GM19238 (cell line): ENCODE data around the gene KLHL8.
"Not testable (repeated sequence)": the region's sequence is repeated elsewhere in the genome, so short reads cannot be mapped to it uniquely, and the experiment has no call there.

ENCODE experiments used
- DNase-seq: peaks from one replicate; pipeline ENCODE4 v3.0.0; 2011; ENCODE audit warnings: low spot score; ENCODE audit not compliant: insufficient read length

The KLHL8 gene

GRCh38 chr4:87228262-87228860 is 7.9 kb upstream of the KLHL8 start:
- no peak for DNase-seq

DNA sequence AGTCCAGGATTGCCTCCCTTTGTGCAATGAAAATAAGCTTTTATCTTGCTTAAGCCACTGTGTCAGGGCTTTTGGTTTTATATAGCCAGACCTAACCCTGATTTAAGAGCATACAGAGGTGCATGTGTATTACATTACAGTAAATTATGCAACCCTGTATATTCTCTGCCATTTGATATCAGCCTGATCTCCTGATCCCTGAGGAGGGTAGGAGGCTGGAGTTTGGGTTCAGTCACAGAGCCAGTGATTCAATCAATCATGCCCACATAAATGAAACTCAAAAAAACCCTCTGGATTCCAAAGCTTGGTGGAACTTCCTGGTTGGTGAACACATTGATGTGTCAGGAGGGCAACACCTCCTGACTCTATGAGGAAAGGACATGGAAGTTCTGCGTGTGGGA is 7.3 kb upstream of the KLHL8 start:
- no peak for DNase-seq

GRCh38 chr4:87225936-87226335 is 5.5 kb upstream of the KLHL8 start:
- no peak for DNase-seq

GRCh38 chr4:87224141-87224923 is 3.9 kb upstream of the KLHL8 start:
- DNase-seq = no peak

- no peak for DNase-seq
Measured at GRCh38 chr4:87219632-87220093, 755 bp downstream of the KLHL8 start.

DNA sequence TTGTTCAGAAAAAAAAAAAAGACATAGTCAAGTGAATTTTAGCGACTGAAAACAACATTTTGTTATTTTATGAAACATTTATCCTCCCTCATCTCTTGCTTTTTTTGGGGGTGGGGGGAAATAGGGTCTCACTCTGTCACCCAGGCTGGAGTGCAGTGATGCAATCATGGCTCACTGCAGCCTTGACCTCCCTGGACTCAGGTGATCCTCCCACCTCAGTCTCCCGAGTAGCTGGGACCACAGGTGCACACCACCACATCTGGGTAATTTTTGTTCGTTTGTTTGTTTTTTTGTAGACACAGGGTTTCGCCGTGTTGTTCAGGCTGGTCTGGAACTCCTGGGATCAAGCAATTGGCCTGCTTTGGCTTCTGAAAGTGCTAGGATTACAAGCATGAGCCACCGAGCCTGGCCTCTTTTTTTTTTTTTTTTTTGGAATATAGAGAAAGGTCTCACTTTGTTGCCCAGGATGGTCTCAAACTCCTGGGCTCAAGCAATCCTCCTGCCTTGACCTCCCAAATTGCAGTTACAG is 3.1 kb downstream of the KLHL8 start:
- not testable (repeated sequence) for DNase-seq

DNA sequence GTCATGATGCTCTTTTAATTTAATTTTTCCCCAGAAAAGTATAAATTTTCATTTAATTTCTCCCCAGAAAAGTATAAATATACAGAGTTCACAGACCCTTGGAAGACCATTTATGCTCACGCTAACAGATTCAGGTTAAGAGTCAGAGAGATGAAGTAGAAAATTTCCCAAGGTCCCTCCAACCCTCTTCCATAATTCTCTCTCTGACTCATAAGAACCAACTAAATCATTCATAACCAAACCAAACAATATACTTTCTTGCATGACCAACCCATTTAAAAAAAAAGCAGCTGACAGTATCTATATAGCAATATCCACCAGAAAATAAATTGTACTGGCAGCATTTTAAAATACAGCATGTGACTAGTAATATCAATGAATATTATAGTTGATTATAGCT is 3.9 kb downstream of the KLHL8 start:
- DNase-seq = no peak

- DNase-seq = no peak
Measured at GRCh38 chr4:87213421-87214075, 6.9 kb downstream of the KLHL8 start.

DNA sequence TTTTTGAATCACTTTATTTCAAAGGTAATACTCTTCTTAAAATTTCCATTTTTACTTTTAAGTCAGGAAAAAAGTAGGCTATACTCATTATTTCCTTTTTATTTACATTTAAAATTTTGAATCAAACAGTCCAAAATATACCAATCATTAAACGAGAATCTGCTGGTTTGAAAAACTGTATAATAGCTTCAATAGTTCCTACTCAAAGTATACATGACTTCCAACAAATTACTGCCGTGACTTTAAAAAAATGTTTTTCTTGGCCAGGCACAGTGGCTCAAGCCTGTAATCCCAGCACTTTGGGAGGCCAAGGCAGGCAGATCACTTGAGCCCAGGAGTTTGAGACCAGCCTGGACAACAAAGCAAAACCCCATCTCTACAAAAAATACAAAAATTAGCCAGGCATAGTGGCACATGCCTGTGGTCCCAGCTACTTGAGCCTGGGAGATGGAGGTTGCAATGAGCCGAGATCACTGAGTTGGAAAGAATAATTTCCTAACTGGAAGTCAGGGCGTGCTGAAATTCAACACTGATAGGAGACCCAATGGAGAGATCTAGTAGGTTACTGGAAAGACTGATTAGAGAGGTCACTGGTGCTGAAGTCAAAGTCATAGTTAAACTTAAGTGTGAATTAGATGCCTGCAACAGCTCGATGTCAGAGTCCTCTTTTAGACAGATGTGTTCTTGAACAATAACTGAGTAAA is 9.0 kb downstream of the KLHL8 start:
- DNase-seq = no peak

- peak; percentile 9 for DNase-seq
Measured at GRCh38 chr4:87209696-87210095, 10.7 kb downstream of the KLHL8 start.

- DNase-seq = no peak
Measured at GRCh38 chr4:87209182-87209581, 11.2 kb downstream of the KLHL8 start.

- no peak for DNase-seq
Measured at GRCh38 chr4:87204559-87204958, 15.9 kb downstream of the KLHL8 start.

DNA sequence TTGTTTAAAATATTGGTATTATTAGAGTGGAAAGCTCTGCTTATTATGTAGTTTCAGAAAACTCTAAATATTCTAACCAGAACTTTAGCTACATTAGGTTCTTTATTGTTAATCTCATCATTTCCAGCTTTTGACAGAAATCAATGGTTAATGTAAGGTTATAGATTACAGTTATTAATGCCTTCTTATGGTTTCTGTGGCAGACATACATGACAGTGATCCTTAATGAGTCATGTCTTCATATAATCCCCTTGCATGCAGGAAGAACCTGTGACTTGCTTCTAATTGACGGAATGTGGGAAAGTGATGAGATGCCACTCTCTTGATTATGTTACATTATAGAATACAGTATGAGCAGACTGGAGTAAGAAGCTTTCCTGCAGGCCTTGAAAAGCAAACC is 23.5 kb downstream of the KLHL8 start:
- no peak for DNase-seq

DNA sequence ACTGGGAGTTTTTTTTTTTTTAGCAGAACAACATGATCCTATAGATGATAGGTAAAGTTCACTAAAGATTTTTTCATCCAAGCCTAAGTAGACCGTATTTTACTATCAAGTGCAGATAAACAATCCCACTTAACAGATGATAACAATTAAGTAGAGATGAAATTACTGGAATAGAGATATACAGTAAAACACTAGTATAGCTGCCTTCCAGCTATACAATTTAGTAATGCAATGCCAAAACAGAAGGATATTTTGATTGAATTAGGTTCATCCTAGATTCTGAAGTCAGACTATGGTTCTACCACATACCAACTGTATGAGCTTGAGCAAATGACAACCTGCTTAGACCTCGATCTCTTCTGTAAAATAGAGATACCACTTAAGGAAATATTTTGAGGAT is 24.3 kb downstream of the KLHL8 start:
- DNase-seq = no peak

DNA sequence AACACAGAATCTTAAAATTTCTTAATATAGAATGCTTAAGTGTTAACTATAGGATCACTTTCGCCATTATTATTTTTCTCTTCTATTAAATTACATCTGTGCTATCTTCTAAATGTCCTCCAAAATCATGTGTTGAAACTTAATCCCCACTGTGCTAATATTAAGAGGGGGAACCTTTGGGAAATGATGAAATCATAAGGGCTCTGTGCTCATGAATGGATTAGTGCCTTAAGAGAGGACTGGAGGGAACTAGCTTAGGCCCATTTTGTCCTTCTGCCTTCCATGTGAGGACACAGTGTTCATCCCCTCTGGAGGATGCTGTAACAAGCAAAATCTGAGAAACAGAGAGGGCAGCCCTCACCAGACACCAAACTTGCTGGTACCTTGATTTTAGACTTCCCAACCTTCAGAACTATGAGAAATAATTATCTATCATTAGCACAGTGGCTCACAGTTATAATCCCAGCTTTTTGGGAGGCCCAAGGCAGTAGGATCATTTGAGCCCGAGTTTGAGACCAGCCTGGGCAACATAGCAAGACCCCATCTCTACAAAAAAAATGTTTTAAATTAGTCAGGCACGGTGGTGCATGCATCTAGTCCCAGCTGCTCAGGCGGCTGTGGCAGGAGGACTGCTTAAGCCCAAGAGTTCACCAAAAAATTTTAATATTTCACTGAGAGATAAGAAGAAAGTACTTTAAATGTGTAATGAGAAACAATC is 26.3 kb downstream of the KLHL8 start:
- no peak for DNase-seq

- DNase-seq = no peak
Measured at GRCh38 chr4:87192145-87192919, 28.1 kb downstream of the KLHL8 start.

GRCh38 chr4:87188932-87189331 is 31.5 kb downstream of the KLHL8 start:
- DNase-seq = no peak

GRCh38 chr4:87188048-87188447 is 32.4 kb downstream of the KLHL8 start:
- no peak for DNase-seq

GRCh38 chr4:87185146-87185870 is 35.1 kb downstream of the KLHL8 start:
- DNase-seq = no peak

- DNase-seq = no peak
Measured at GRCh38 chr4:87180767-87181166, 39.7 kb downstream of the KLHL8 start.
